HepG2 (cell line): Measurements from ENCODE around the gene UBAP2. TPM values are rescaled to one million over a fixed set of nuclear protein-coding genes. Genes with fewer than 3 reads are reported as not detected.

Experiments
- ATAC-seq: fragments of 200-7000 bp; cut with Tn5 transposase; 3 replicates; pipeline ENCODE4 v1.9.1; 2020; ENCODE audit warnings: mild to moderate bottlenecking, moderate library complexity
- BruUV-seq: library from RNA; stranded (reverse); fragments of 400-500 nt; replicated peaks from 2 replicates; lab custom pipeline; 2021; lab: Mats Ljungman, UMichigan
- CTCF ChIA-PET: fragments of 300-600 bp; formaldehyde crosslinking; extraction: SDS; loops from one replicate; lab custom pipeline; 2021; ENCODE audit warnings: low total read pairs, inconsistent platforms, low intra/inter-chr PET ratio; lab: Yijun Ruan, JAX
- POLR2A ChIA-PET: fragments of 350-600 bp; sonication (Branson Sonifier 250); formaldehyde crosslinking; loops from one replicate; lab custom pipeline; 2020; ENCODE audit warnings: antibody characterized with exemption, inconsistent platforms; lab: Yijun Ruan, JAX
- DNase-seq: peaks from one replicate; pipeline ENCODE4 v3.0.0-alpha.2; 2015; ENCODE audit warnings: low spot score
- FAIRE-seq: peaks from 3 replicates; lab custom pipeline; 2011; peaks lifted over from hg19 to GRCh38; lab: Jason Lieb, UNC
- H2AFZ ChIP-seq: one replicate; pipeline ENCODE4 v1.6.1; 2011; ENCODE audit warnings: low read length, inconsistent platforms
- H3K27ac ChIP-seq: fragments of 300-600 bp; 3 replicates; pipeline ENCODE4 v1.8.0; 2011; ENCODE audit warnings: mixed run types, mild to moderate bottlenecking, mixed read lengths, low read length, inconsistent platforms; ENCODE audit not compliant: insufficient read depth; ENCODE audit errors: extremely low read length
- H3K27me3 ChIP-seq, 2 experiments: fragments of 200-600 bp in 1 of 2; 2 replicates in 1 of 2; 3 replicates in 1 of 2; pipeline versions ENCODE4 v1.6.0 to v1.8.0; 2011; ENCODE audit warnings: low read length in 2 of 2, mild to moderate bottlenecking in 2 of 2, moderate library complexity in 2 of 2, inconsistent platforms in 1 of 2; ENCODE audit not compliant: insufficient read depth in 2 of 2, control insufficient read depth in 1 of 2
- H3K36me3 ChIP-seq, 2 experiments: fragments of 200-600 bp in 1 of 2; replicated peaks in 1 of 2; 2 replicates in 1 of 2; 3 replicates in 1 of 2; pipeline versions ENCODE4 v1.5.1 to v1.8.0; 2011; ENCODE audit warnings: low read length in 2 of 2, inconsistent platforms in 1 of 2; ENCODE audit not compliant: insufficient read depth in 2 of 2, control insufficient read depth in 1 of 2
- H3K4me1 ChIP-seq: 2 replicates; pipeline ENCODE4 v1.5.1; 2012; ENCODE audit warnings: low read length, inconsistent platforms; ENCODE audit not compliant: insufficient read depth
- H3K4me2 ChIP-seq: 2 replicates; pipeline ENCODE4 v1.6.0; 2011; ENCODE audit warnings: low read depth, low read length, inconsistent platforms
- H3K4me3 ChIP-seq, 3 experiments: fragments of 200-600 bp in 1 of 3; sonication (generic), shearing (Covaris generic) in 1 of 3; replicated peaks in 1 of 3; 2 replicates each; pipeline ENCODE4 v1.5.1; 2011 to 2016; ENCODE audit warnings: low read length in 3 of 3, inconsistent platforms in 2 of 3, low read depth in 2 of 3, mild to moderate bottlenecking in 2 of 3, control low read depth in 1 of 3, mixed read lengths in 1 of 3; ENCODE audit not compliant: insufficient read depth in 1 of 3
- H3K79me2 ChIP-seq: one replicate; pipeline ENCODE4 v1.6.1; 2011; ENCODE audit warnings: low read length, inconsistent platforms; ENCODE audit not compliant: insufficient read depth
- H3K9ac ChIP-seq: 2 replicates; pipeline ENCODE4 v1.6.0; 2011; ENCODE audit warnings: mild to moderate bottlenecking, low read depth, low read length, inconsistent platforms; ENCODE audit not compliant: insufficient read depth
- H3K9me3 ChIP-seq: 2 replicates; pipeline ENCODE4 v1.5.1; 2012; ENCODE audit warnings: mild to moderate bottlenecking, low read length
- H4K20me1 ChIP-seq: 2 replicates; pipeline ENCODE4 v1.6.0; 2011; ENCODE audit warnings: inconsistent platforms, mild to moderate bottlenecking, low read length, moderate library complexity; ENCODE audit not compliant: insufficient read depth
- GABPB1 ChIP-seq: IDR thresholded peaks from 2 replicates; pipeline ENCODE4 v1.6.1; 2016; ENCODE audit warnings: mild to moderate bottlenecking, missing genetic modification reagents, moderate library complexity, missing compliant biosample characterization
- HMG20B ChIP-seq: conservative IDR thresholded peaks from 2 replicates; pipeline ENCODE4 v1.6.1; 2016; ENCODE audit warnings: missing genetic modification reagents, missing compliant biosample characterization
- JDP2 ChIP-seq: sonication (generic); formaldehyde crosslinking; IDR thresholded peaks from 2 replicates; pipeline ENCODE4 v1.8.1; 2022; ENCODE audit warnings: missing genetic modification reagents, borderline replicate concordance
- SSRP1 ChIP-seq: IDR thresholded peaks from 2 replicates; pipeline ENCODE4 v1.6.1; 2016; ENCODE audit warnings: control low read depth
- THYN1 ChIP-seq: sonication (generic); formaldehyde crosslinking; IDR thresholded peaks from 2 replicates; pipeline ENCODE4 v1.8.1; 2023; ENCODE audit warnings: low read depth, mild to moderate bottlenecking, moderate library complexity, missing genetic modification reagents, borderline replicate concordance
- TRIM22 ChIP-seq: fragments of 450-650 bp; IDR thresholded peaks from 2 replicates; pipeline ENCODE4 v1.6.1; 2017
- USF2 ChIP-seq, 2 experiments: sonication (generic) in 1 of 2; formaldehyde crosslinking in 1 of 2; IDR thresholded peaks; 2 replicates each; pipeline versions ENCODE4 v1.5.1 to v1.6.1; 2011 to 2020; ENCODE audit warnings: borderline replicate concordance in 1 of 2, low read depth in 1 of 2, low read length in 1 of 2, mild to moderate bottlenecking in 1 of 2, missing genetic modification reagents in 1 of 2, moderate library complexity in 1 of 2
- ZNF10 ChIP-seq: sonication (generic); formaldehyde crosslinking; IDR thresholded peaks from 2 replicates; pipeline ENCODE4 v1.4.0; 2020; ENCODE audit warnings: mild to moderate bottlenecking, low read depth, missing genetic modification reagents, borderline replicate concordance
- ZNF260 ChIP-seq: sonication (generic); formaldehyde crosslinking; IDR thresholded peaks from 2 replicates; pipeline ENCODE4 v1.4.0; 2020; ENCODE audit warnings: missing genetic modification reagents, low read depth, mild to moderate bottlenecking, borderline replicate concordance
- ZNF770 ChIP-seq: sonication (generic); formaldehyde crosslinking; IDR thresholded peaks from 2 replicates; pipeline ENCODE4 v1.5.0; 2020; ENCODE audit warnings: mild to moderate bottlenecking, missing genetic modification reagents
- WGBS: methylation state at CpG from one replicate; pipeline ENCODE4 v1.1.6; 2017; ENCODE audit warnings: low lambda C conversion rate; 5-methylcytosine and 5-hydroxymethylcytosine counted together
- in situ Hi-C: cut with HindIII; loops from 2 replicates; pipeline ENCODE4 v1.10.0; 2017; ENCODE audit warnings: low pct_unique_long_range_greater_than_20kb; ENCODE audit not compliant: extremely low pct_ligation_motif_present
- intact Hi-C: fragments of 100-400 bp; cut with micrococcal nuclease; formaldehyde crosslinking; loops from one replicate; pipeline ENCODE4 v1.10.0; 2022; ENCODE audit not compliant: unreplicated experiment
- polyA plus RNA-seq, 8 experiments: library from polyadenylated mRNA; depleted of rRNA in 3 of 8; stranded (reverse) in 7 of 8; unstranded in 1 of 8; fragments of >200 nt; fragmentation: Illumina TruSeq in 4 of 8; extraction: Trizol in 4 of 8; gene quantifications; 2 replicates each; pipeline versions ENCODE4 v1.2.1 to v1.2.3, GENCODE V29; 2011 to 2016; ENCODE audit warnings: low read depth in 4 of 8, missing spikeins in 1 of 8, mixed read lengths in 1 of 8; ENCODE audit not compliant: insufficient read depth in 1 of 8
- total RNA-seq, 5 experiments: library from RNA; depleted of rRNA; stranded (reverse); fragments of >200 nt; fragmentation: Illumina TruSeq; extraction: Trizol; gene quantifications; 2 replicates each; pipeline ENCODE4 v1.2.3, GENCODE V29; 2016; ENCODE audit warnings: low read depth in 1 of 5
- TF ChIP-seq, protein P1 (sequence below): sonication (generic); formaldehyde crosslinking; IDR thresholded peaks from 2 replicates; pipeline ENCODE4 v1.8.1; 2022; ENCODE audit warnings: mild to moderate bottlenecking, missing genetic modification reagents

Gene UBAP2
- total and polyA plus RNA-seq, 2 of the 13 experiments (the other 11 are each of a cell fraction or from before 2014, with no cell fraction given): 19.0 to 22.0 TPM

DNA sequence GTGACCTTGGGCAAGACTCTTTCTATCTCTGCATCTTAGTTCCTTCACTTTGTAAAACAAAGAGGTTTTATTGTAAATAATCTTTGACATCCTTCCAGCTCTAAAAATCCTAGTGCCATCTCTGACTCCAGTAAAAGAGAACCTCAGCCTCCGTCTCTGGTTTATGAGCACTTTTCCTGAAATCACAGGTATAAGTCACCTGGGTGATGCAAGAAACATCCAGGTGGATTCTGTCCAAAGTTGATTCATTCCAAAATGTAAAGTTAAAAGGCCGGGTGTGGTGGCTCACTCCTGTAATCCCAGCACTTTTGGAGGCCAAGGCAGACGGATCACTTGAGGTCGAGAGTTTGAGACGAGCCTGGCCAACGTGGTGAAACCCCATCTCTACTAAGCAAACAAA, 21.1 kb upstream of the UBAP2 start:
- in situ Hi-C loops (no loop called here), intact Hi-C loops (loop anchor here (5.0 kb wide), 1 partner anchor 128 kb away; no protein-coding TSS in a partner anchor)
- Histone ChIP-seq H3K79me2 (no peaks in the 10 kb centered on the region), H3K9ac (no peak overlapping the region), H3K27ac (no peak overlapping the region), H3K36me3 (no peaks in the 10 kb centered on the region), H3K27me3 (no peaks in the 10 kb centered on the region), H3K4me2 (no peak overlapping the region), H4K20me1 (no peaks in the 10 kb centered on the region), H3K4me3 (no peak overlapping the region), H2AFZ (no peak overlapping the region), H3K4me1 (peaks cover 49% of the 10 kb centered on the region), H3K9me3 (no peaks in the 10 kb centered on the region)
- 53% methylated on average over 6 of the region's 6 CpGs for WGBS
- FAIRE-seq (no peak), DNase-seq (no peak), ATAC-seq (no peak)
- ChIA-PET CTCF (no interaction called here), POLR2A (interaction anchor here (0.6 to 1.2 kb wide), 2 partner anchors 21 to 248 kb away, joined by 3 to 5 read pairs; partner anchors contain the start of gene UBAP2)
- BruUV-seq: no TSS peak
- TF ChIP-seq, protein P1, sequence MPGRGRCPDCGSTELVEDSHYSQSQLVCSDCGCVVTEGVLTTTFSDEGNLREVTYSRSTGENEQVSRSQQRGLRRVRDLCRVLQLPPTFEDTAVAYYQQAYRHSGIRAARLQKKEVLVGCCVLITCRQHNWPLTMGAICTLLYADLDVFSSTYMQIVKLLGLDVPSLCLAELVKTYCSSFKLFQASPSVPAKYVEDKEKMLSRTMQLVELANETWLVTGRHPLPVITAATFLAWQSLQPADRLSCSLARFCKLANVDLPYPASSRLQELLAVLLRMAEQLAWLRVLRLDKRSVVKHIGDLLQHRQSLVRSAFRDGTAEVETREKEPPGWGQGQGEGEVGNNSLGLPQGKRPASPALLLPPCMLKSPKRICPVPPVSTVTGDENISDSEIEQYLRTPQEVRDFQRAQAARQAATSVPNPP (CRISPR knock-in tag): no peak
- no peak for TF ChIP-seq ZNF10 (CRISPR knock-in tag)
- TF ChIP-seq USF2 (IDR thresholded peaks at IDR 0.05; ENCODE audit: low read depth, low read length): no peak
- TF ChIP-seq USF2 (CRISPR knock-in tag; IDR thresholded peaks at IDR 0.05; ENCODE audit: borderline replicate concordance): no peak
- no peak for TF ChIP-seq TRIM22
- TF ChIP-seq THYN1: no peak
- no peak for TF ChIP-seq ZNF260 (CRISPR knock-in tag)
- TF ChIP-seq HMG20B: no peak
- no peak for TF ChIP-seq SSRP1
- no peak for TF ChIP-seq GABPB1
- TF ChIP-seq ZNF770 (CRISPR knock-in tag): no peak
- TF ChIP-seq JDP2 (CRISPR knock-in tag): no peak
